B cell (primary cell): ENCODE results near the gene ACAN. TPM values are rescaled to one million over a fixed set of nuclear protein-coding genes. Genes with fewer than 3 reads are reported as not detected.

Experiments used
- ATAC-seq: fragments of 200-7000 bp; cut with Tn5 transposase; one replicate; pipeline ENCODE4 v1.10.0; 2021; ENCODE audit warnings: low read depth, mild to moderate bottlenecking, moderate number of reproducible peaks, moderate library complexity
- CTCF ChIA-PET: fragments of 350-600 bp; sonication (Branson Sonifier 250); formaldehyde crosslinking; loops from one replicate; lab custom pipeline; 2021; ENCODE audit warnings: antibody characterized with exemption, inconsistent platforms; lab: Charles Lee
- POLR2A ChIA-PET: fragments of 350-600 bp; sonication (Branson Sonifier 250); formaldehyde crosslinking; loops from one replicate; lab custom pipeline; 2021; ENCODE audit warnings: antibody characterized with exemption; lab: Charles Lee
- DNase-seq: peaks from one replicate; pipeline ENCODE4 v3.0.0; 2013
- H2AFZ ChIP-seq: 2 replicates; pipeline ENCODE4 v1.6.1; 2012; ENCODE audit warnings: mild to moderate bottlenecking, low read depth, low read length; ENCODE audit not compliant: insufficient read depth, poor library complexity, severe bottlenecking
- H3K27ac ChIP-seq, 2 donors: 1 replicate in 1 of 2; 2 replicates in 1 of 2; pipeline ENCODE4 v1.5.1; 2012 to 2013; ENCODE audit warnings: low read length in 2 of 2, mild to moderate bottlenecking in 2 of 2, moderate library complexity in 1 of 2
- H3K27me3 ChIP-seq, 4 experiments: fragments of 200-600 bp in 1 of 4; sonication (generic) in 1 of 4; replicated peaks in 1 of 4; 1 replicate in 2 of 4; 2 replicates in 2 of 4; pipeline versions ENCODE4 v1.6.1 to v1.7.0; 2013 to 2016; ENCODE audit warnings: low read length in 3 of 4, mild to moderate bottlenecking in 2 of 4, mixed read lengths in 1 of 4, moderate library complexity in 1 of 4; ENCODE audit not compliant: insufficient read depth in 4 of 4, control insufficient read depth in 3 of 4; ENCODE audit errors: control extremely low read depth in 1 of 4
- H3K36me3 ChIP-seq, 2 experiments: replicated peaks in 1 of 2; 1 replicate in 1 of 2; 2 replicates in 1 of 2; pipeline versions ENCODE4 v1.6.1 to v1.7.1; 2013; ENCODE audit warnings: low read length in 1 of 2; ENCODE audit not compliant: insufficient read depth in 2 of 2, control insufficient read depth in 1 of 2; ENCODE audit errors: control extremely low read depth in 1 of 2, extremely low read depth in 1 of 2
- H3K4me1 ChIP-seq, 2 donors: fragments of 200-600 bp in 1 of 2; sonication (generic) in 1 of 2; 1 replicate in 1 of 2; 2 replicates in 1 of 2; pipeline versions ENCODE4 v1.5.1 to v1.6.1; 2013 to 2017; ENCODE audit warnings: low read length in 2 of 2; ENCODE audit not compliant: control insufficient read depth in 2 of 2, insufficient read depth in 2 of 2
- H3K4me2 ChIP-seq: replicated peaks from 2 replicates; pipeline ENCODE3; 2012; ENCODE audit warnings: mild to moderate bottlenecking, low read depth, low read length; ENCODE audit not compliant: poor library complexity, severe bottlenecking
- H3K4me3 ChIP-seq, 5 experiments: fragments of 200-600 bp in 1 of 5; sonication (generic) in 1 of 5; 1 replicate in 3 of 5; 2 replicates in 2 of 5; pipeline versions ENCODE4 v1.5.1 to v1.7.0; 2011 to 2016; ENCODE audit warnings: low read length in 4 of 5, mild to moderate bottlenecking in 4 of 5, low read depth in 2 of 5, control low read depth in 1 of 5, moderate library complexity in 1 of 5; ENCODE audit not compliant: insufficient read depth in 1 of 5; ENCODE audit errors: control extremely low read depth in 1 of 5, extremely low read depth in 1 of 5
- H3K79me2 ChIP-seq: fragments of 200-600 bp; sonication (generic); one replicate; pipeline ENCODE4 v1.6.0; 2016; ENCODE audit warnings: low read length; ENCODE audit not compliant: control insufficient read depth, insufficient read depth
- H3K9ac ChIP-seq: fragments of 200-600 bp; sonication (generic); 2 replicates; pipeline ENCODE4 v1.6.1; 2017; ENCODE audit warnings: mild to moderate bottlenecking, low read length, moderate library complexity
- H3K9me3 ChIP-seq, 3 donors: one replicate each; pipeline versions ENCODE4 v1.6.1 to v1.7.1; 2013; ENCODE audit warnings: low read length in 2 of 3; ENCODE audit not compliant: control insufficient read depth in 2 of 3, insufficient read depth in 1 of 3; ENCODE audit errors: control extremely low read depth in 1 of 3
- H4K20me1 ChIP-seq: 2 replicates; pipeline ENCODE4 v1.6.0; 2012; ENCODE audit warnings: mild to moderate bottlenecking, low read length; ENCODE audit not compliant: insufficient read depth, control insufficient read depth, poor library complexity, severe bottlenecking
- H3K27ac Mint-ChIP-seq: one replicate; pipeline ENCODE4 v1.8.0; 2021; ENCODE audit warnings: mixed read lengths
- H3K27me3 Mint-ChIP-seq: one replicate; pipeline ENCODE4 v1.8.0; 2021; ENCODE audit warnings: mixed read lengths
- H3K4me1 Mint-ChIP-seq: one replicate; pipeline ENCODE4 v1.8.0; 2021; ENCODE audit warnings: mixed read lengths
- H3K4me3 Mint-ChIP-seq: one replicate; pipeline ENCODE4 v1.8.0; 2021; ENCODE audit warnings: mixed read lengths
- H3K9me3 Mint-ChIP-seq: one replicate; pipeline ENCODE4 v1.8.0; 2022; ENCODE audit warnings: mixed read lengths; ENCODE audit not compliant: insufficient read depth
- CTCF ChIP-seq: fragments of 200-600 bp; IDR thresholded peaks from one replicate; pipeline ENCODE4 v1.8.0; 2022; ENCODE audit warnings: antibody characterized with exemption, mild to moderate bottlenecking
- EZH2 ChIP-seq: IDR thresholded peaks from 2 replicates; pipeline ENCODE4 v1.6.1; 2012; ENCODE audit warnings: borderline replicate concordance, low read depth, mild to moderate bottlenecking, moderate library complexity, low read length; ENCODE audit not compliant: insufficient read depth, poor library complexity, severe bottlenecking
- WGBS: methylation state at CpG from one replicate; pipeline ENCODE4 v1.1.5; 2013; ENCODE audit warnings: missing lambda C conversion rate; ENCODE audit not compliant: insufficient coverage; 5-methylcytosine and 5-hydroxymethylcytosine counted together
- intact Hi-C: fragments of 100-400 bp; cut with micrococcal nuclease; formaldehyde crosslinking; loops from one replicate; pipeline ENCODE4 v1.10.0; 2022
- polyA plus RNA-seq: library from polyadenylated mRNA; depleted of rRNA; stranded (reverse); fragments of >200 nt; gene quantifications from 2 replicates; pipeline ENCODE4 v1.2.3, GENCODE V29; 2012
- total RNA-seq, 2 donors: library from RNA; stranded (reverse); fragments of 120-200 nt in 1 of 2; gene quantifications; 1 replicate in 1 of 2; 2 replicates in 1 of 2; pipeline versions ENCODE4 v1.2.3 to v1.2.4, GENCODE V29; 2013 to 2022

ACAN gene
- total and polyA plus RNA-seq, 2 donors (not counting 1 experiment from before 2014, with no cell fraction given): 0.01 TPM; not detected in 1

- ATAC-seq: no peak
- Mint-ChIP-seq H3K4me1 (no peaks in the 10 kb centered on the region), H3K9me3 (no peaks in the 10 kb centered on the region), H3K27me3 (no peaks in the 10 kb centered on the region), H3K27ac (no peak overlapping the region), H3K4me3 (no peak overlapping the region)
- Histone ChIP-seq H2AFZ (no peak overlapping the region), H3K36me3 (no peaks in the 10 kb centered on the region), H3K27me3 (no peaks in the 10 kb centered on the region), H3K4me1 (no peaks in the 10 kb centered on the region), H3K4me2 (no peak overlapping the region), H3K79me2 (no peaks in the 10 kb centered on the region), H3K9ac (no peak overlapping the region), H3K9me3 (no peaks in the 10 kb centered on the region), H3K4me3 (no peak overlapping the region), H4K20me1 (no peaks in the 10 kb centered on the region), H3K27ac (no peak overlapping the region)
- POLR2A ChIA-PET: no interaction called here
- WGBS: 97% methylated on average over 3 of the region's 3 CpGs
- DNase-seq: no peak
- intact Hi-C loops: no loop called here
- CTCF ChIA-PET: interaction anchor here (1.5 kb wide), 1 partner anchor 23 kb away, joined by 7 read pairs; no protein-coding TSS in a partner anchor
- TF ChIP-seq CTCF (no peak), EZH2 (no peak)
These were observed 78.5 kb downstream of the ACAN start for GRCh38 chr15:88881775-88882174.

GRCh38 chr15:88882785-88883184, 79.5 kb downstream of the ACAN start:
- no peaks in the 10 kb centered on the region for H3K9me3 Mint-ChIP-seq
- H3K27ac Mint-ChIP-seq: no peak overlapping the region
- ChIA-PET POLR2A (no interaction called here), CTCF (interaction anchor here (1.3 to 2.0 kb wide), 2 partner anchors 20 to 22 kb away, joined by 3 to 9 read pairs; no protein-coding TSS in a partner anchor)
- no peak overlapping the region for H2AFZ ChIP-seq
- H3K27me3 ChIP-seq: no peaks in the 10 kb centered on the region
- no peak for DNase-seq
- H3K9ac ChIP-seq: no peak overlapping the region
- no peaks in the 10 kb centered on the region for H4K20me1 ChIP-seq
- no peak overlapping the region for H3K27ac ChIP-seq
- no peaks in the 10 kb centered on the region for H3K4me1 ChIP-seq
- H3K79me2 ChIP-seq: no peaks in the 10 kb centered on the region
- H3K36me3 ChIP-seq: no peaks in the 10 kb centered on the region
- no peak overlapping the region for H3K4me3 ChIP-seq
- TF ChIP-seq CTCF (no peak), EZH2 (no peak)
- no peak for ATAC-seq
- H3K4me1 Mint-ChIP-seq: no peaks in the 10 kb centered on the region
- H3K9me3 ChIP-seq: no peaks in the 10 kb centered on the region
- intact Hi-C loops: no loop called here
- H3K4me3 Mint-ChIP-seq: no peak overlapping the region
- H3K27me3 Mint-ChIP-seq: no peaks in the 10 kb centered on the region
- whole genome bisulfite sequencing: 88% methylated on average over 2 of the region's 4 CpGs
- no peak overlapping the region for H3K4me2 ChIP-seq
